NK-92 treated with Interleukin-12 subunit alpha and Interleukin-12 subunit beta, amount 100 ng/mL, for 24 hours (cell line): ENCODE results near the gene RNLS.
"Not testable (repeated sequence)": the region's sequence is repeated elsewhere in the genome, so short reads cannot be mapped to it uniquely, and the experiment has no call there.

ENCODE experiments used
- DNase-seq: peaks from one replicate; lab custom pipeline; 2025; lab: John Stamatoyannopoulos, UW

Gene RNLS

DNA sequence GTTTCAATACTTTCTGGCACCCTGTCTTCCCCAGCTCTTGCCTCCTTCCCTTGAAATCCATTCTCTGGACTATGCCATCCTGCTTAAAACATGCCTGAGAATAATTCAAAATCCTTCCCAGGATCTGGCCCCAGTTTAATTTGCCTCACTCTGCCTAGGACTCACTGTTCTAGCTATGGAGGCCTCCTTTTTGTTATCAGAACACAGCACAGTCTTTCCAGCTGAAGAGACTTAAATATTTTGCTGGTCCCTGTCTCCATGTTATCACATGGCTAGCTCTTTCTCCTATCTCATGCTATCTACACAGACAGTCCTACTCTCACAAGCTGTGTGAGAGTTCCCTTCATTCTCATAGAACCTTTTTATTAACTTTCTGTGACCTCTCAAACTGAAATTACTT is 194.8 kb downstream of the RNLS start:
- no peak for DNase-seq

DNA sequence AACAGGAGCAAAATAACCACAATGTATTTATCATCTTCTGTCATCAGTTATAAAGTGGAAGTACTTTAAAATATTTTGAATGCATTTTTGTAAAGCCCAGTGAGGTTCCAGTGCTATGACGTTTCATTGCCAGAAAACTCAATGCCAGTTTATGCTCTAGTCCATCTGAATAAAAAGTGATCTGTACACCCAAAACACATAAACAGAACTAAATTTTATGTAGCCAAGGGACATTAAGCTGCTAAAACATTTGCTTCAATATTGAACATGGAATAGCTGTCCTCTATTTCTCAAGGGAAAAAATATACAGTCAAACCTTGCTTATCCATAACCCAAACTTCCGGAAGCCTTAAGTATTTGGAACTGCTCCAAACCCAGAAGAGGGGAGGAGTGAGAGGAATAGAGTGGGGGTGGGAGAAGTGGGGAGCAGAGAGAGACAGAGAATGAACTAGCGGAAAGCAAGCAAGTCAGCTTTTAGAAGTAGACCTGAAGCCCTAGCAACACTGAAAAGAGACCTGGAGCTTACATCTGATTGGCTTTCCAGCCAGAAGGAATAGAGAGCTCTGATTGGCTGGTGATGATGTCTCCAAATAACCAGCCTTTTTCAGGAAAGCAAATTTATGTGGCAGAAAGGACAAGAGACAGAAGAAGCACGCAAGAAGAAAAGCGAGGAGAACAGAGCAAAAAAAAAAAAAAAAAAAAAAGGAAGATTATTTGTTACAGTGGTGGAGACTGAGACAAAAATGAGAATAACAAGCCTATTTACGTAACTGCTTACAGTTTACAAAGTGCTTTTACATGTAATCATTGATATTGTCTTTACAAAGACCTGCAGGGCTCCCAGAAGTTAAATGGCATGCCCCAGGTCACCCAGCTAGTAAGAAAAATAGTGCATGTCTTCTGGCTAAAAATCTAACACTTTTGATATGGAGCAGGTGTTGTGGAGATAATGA is 196.0 kb downstream of the RNLS start:
- DNase-seq = no peak

DNA sequence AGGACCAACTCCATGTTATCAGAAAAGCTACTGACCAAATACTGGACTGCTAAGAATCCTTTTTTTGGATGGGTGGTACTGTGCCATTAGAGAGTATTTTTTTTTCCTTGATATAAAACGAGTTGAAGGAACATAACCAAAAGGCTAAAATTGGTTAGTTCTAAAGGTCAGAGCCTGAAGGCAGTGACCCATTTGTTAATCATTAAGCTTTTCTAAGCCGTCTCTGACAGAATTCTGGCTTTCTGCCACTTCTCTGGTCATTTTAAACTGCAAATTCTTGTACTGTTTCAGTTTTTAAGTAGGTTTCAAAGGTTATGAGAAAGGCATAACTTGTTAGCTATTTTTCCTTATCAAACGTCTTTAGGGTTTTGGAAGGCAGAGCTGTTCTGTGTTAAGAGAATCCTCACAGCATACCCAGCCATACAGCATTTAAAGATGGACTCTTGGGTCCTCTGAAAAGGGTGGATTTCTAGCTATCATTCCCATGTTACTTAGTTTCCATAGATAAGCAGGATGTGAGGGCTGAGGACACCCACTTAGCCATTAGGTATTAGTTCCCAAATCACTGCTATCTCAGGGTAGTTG is 196.8 kb downstream of the RNLS start:
- no peak for DNase-seq

DNA sequence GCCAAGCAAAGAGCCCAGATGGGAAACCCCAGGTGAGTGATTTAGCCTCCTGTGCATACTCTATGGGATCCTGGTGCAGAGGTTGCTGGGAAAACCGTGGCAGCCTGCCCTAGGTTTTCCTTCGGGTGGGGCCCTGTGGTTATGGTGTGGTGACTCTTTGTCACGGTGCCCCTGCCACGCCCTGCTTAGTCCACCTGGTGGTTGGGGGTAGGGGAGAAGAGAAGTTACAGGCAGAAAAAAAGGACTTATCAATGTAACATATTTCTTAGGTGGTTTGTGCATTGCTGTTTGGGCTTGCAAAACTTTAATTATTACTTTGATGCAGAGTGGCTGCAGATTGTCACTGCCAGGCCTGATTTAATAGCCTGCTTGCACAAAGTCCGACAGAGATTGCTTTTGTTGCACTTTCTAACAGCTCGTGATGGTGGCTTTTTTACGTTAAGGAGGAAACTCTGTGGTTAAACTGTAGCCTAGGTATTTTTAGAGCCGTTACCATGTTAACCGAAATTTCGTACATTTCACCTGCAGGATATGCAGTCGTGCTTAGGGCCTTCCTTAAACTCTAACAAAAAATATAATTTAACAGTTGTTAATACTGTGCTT is 197.4 kb downstream of the RNLS start:
- peak; percentile 74 for DNase-seq

DNA sequence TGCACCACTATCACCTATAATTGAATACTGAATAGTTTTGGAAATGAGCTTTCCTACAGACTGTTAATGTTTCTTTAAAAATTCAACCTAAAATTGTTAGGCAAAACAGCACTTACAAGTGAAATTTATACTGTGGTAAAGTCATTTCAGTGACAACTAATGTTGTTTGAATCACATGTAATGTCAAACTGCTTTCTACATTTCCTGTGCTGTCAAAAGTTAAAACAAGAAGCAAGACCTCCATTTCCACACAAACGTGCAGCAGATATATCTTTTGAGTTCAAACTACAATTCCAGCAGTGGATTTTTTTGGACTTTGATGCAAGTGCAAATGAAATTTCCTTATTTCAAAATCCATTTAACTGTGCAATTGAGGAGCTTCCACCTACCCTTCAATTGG is 199.8 kb downstream of the RNLS start:
- DNase-seq = no peak

DNA sequence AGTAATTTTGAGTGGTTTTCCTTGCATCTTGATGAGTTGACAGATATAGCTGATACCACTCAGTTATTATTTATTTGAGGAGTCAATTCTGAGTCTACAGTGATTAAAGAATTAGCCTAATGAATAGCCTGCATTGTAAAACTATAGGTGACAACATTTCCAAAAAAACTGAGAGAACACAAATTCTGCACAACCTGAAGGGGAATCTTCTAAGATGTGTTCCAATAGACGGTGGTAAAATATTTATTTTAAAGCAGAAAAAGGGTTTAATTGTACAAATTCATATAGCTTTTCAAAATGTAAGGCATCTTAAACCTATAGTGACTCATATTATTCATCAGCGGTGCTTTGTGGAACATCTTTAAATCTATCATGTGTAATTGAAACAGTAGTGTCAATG is 200.4 kb downstream of the RNLS start:
- no peak for DNase-seq

DNA sequence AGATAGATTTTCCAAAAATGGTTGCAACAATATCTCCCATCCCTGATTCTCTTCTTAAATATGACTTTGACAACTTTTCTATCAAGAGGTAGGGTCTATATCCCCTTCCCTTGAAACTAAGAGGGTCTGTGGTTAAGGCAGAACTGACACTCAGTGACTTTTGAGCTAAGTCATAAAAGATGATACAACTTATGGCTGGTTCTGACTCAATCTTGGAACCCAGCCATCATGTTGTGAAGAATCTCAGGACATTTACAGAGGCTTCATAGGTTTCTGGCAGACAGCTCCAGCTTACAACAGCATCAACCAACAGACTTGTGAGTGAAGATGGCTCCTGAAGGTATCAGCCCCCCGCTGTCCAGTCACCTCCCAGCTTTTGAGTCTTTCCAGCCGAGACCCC is 203.5 kb downstream of the RNLS start:
- DNase-seq = no peak

DNA sequence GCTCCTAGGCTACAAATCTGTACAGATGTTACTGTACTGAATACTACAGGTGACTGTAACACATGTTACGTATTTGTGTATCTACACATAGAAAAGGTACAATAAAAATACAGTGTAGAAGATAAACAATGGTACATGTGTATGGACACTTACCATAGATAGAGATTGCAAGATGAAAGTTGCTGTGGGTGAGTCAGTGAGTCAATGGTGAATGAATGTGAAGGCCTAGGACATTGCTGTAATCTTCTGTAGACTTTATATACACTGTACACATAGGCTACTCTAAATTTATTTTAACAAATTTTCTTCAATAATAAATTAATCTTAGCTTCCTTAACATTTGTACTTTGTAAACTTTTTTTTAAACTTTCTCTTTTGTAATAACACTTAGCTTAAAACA is 205.6 kb downstream of the RNLS start:
- DNase-seq = no peak

DNA sequence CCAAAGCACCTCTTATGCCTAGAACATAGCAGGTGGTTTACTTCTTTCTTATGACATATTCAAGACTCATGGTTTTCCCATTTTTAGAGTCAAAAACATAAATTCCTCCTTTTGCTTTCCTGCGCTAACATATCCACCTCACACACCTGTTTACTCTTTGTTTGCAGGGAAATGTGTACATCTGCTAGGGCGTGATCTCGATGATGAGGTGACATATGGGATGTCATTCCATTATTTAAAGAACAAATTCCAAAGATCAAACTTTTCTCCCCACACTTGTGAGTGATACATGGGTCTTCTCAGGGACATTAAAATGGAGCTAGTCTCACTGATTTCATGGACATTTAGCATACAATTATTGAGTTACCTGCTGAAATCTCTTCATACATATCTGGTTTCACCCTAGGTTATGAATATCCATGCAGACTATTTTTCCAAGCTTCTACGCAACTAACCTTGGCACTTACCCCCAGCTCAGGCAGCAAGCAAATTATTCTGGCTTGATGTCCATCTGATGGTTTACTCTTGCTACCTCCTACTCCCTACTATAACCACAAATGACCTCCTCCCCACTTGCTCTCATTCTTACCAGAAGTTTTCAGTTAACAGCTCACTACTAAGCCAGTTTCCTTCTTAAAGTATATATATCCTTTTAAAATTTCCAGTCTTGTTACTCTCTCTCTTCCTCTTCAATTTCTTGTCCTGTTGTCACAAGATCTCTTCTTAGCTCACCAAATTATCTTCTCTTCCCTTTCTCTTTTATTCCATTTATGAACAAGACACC is 208.5 kb downstream of the RNLS start:
- no peak for DNase-seq

DNA sequence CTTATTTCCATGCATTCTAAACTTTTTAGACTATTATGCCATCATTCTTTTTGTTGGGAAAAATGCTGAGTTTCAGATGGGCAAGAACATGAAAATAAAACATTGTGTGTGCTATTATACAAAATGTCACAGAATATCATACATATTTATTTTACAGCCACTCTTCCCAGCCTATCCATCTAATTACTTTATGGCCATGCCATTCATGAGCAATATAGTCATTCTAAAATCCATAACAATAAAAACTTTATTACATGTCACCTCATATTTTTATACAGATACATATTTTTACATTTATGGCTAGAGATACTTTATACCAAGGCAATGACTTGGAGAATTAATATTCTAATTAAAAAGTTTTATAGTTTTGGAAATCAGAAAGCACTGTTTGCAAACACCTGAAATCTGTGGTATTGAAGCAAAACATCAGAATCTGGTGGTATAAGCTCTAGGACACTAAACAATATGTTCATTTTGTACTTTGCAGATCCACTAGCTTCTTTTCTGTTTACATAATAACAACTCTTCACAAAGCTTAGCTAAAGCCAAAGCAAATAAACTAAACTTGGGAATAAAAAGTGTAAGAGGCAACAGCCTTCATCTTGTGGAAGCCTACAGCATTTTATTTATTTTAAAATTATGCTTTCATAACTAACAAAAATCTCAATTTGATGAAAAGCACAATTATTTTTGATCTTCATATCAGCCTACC is 210.1 kb downstream of the RNLS start:
- DNase-seq = no peak

DNA sequence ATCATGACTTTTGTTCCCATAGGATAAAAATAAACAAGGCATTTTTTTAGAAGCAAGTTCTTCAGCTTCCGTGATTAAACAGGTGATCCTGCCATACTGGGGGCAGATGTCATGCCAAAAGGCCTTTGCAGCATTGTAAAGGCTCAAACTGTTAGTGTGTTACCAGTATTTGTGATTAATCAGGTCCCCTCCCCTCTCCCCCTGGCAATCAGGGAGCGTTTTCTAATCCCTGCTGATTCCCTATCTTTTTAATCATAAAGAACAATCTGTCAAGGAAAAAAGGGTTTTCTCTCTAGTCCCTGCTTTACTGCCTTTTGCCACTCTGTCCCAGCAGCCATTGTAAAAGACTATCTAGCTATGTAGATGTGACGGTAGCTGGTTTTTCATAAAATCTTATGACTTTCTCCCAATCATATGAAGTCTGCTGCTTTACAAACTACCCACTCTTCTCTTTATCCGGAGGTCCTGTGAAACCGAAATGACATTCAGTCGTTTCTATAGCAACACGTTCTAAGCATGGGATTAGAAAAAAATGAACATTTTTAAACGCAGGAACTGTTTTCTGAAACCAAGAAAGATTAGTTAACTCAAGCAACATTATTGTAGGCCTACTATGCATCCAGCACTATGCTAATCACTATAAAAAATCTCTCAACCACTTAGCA is 210.9 kb downstream of the RNLS start:
- DNase-seq = no peak

DNA sequence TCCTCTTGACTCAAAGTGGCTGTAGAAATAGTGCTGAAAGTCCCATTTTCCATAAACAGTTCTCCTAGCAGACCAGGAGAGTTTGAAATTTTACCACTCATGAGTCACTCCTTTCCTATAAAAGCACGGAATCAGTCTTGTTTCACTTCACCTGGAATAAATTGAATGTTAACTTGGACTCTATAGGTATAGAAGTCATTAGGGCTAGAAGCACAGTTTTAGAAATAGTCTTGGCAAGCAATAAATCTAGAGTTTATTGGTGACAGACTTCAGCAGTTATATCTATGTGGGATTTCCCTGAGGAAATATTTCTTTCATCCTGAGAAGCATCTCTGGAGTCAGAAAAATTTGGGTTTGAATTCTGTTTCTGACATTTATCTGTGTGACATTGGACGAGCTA is 212.4 kb downstream of the RNLS start:
- DNase-seq = no peak

DNA sequence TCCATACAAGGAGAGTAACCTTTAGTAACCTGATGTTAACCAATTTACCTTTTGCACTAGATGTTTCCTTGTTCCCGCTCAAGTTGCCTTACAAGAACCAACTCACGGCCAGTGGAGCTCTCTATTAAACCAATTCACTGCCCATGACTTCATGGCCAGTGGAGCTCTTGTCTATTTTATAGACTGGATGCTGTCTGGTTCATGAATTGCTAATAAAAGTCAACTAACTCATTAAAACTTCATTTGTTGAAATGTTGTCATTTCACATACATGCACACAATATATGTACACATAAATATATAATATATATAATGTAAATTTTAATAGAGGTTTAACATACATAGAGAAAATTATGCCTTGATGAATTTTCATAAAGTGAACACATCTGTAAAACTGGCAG is 216.3 kb downstream of the RNLS start:
- no peak for DNase-seq

DNA sequence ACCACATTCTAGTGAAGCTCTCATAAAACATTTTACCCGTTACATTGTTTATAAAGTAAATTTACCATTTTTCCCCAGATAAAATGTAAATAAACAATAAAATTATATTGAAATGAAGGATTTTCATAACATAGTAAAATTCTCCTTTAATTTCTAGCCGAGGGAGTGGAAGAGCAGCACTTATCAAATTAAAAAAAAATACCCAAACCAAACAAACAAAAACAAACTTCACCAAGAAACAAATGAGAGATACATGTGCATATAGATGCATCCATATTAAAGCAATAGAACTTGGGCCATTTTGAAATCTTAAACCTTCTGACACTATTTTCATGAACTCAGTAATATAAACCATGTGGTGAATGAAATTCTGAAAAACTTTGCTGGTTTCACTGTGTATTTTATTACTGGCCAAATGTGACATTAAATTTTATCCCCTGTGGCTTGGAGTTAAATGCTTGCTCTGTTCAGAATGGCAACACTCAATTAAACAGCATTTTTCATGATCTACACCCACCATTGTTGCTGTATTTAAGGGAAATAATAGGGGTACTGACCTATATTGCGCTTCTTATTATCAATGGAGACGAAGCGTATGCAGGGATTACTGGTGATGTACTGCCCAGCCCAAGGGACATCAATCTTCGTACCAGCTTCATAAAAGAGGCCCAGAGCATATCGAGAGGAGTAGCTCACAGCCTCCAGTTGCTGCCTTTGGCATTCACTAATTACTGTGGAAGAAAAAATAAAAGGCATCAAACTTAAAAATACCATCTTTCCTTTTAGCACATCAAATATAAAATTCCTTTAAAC is 220.9 kb downstream of the RNLS start:
- no peak for DNase-seq

DNA sequence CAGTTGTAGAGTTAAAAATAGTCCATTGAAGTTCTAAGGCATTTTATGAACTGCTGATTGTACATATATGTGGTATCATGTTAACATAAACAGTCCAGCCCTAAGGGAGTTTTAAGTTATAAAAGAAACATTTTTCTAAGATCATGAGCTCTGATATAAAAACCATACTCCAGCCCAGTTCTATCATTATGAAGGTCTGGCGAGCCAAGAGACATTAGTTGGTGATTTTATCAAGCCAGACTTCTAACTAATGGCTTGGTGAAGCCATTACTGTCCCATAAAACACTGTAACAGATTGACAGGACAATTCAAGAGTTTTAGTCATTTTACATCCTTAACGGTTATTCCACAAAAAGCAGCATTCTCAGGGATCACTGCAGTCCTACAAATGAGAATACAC is 221.6 kb downstream of the RNLS start:
- DNase-seq = no peak

DNA sequence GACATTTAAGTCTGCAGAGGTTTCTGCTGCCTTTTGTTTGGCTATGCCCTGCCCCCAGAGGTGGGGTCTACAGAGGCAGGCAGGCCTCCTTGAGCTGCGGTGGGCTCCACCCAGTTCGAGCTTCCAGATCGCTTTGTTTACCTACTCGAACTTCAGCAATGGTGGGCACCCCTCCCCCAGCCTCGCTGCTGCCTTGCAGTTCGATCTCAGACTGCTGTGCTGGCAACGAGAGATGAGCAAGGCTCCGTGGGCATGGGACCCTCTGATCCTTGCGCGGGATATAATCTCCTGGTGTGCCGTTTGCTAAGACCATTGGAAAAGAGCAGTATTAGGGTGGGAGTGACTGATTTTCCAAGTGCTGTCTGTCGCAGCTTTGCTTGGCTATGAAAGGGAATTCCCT is 227.4 kb downstream of the RNLS start:
- DNase-seq = not testable (repeated sequence)

DNA sequence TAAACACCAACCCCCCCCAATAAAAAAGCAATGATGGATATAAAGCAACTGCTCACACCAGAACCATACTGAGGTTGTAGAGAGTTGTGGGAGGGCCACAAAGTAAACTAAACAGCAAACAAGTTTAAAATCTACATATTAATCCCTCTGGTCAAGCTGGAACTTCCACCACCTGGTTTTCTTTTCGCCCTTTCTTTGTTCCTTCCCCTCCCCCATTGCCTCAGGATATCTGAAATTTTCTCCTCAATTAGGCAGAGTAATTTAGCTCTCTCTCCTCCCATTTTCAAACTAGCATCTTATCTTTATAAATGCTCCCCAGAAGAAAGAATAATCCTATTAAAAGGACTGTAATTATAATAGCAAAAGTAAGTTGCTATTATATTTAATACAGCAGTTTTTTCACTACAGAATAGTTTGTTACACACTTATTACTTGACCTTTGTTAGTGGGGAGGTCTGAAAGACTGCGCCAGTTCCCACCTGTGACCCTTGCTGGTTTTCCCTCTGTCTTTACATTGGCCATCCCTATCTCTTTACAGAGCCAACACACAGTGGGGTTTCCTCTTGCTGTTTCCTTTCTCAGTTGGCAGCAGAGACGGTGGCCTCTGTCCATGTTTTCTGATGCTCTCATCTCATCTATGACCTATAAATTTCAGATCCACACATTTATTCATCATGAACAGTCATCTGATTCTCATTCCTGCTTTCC is 235.4 kb downstream of the RNLS start:
- DNase-seq = no peak

DNA sequence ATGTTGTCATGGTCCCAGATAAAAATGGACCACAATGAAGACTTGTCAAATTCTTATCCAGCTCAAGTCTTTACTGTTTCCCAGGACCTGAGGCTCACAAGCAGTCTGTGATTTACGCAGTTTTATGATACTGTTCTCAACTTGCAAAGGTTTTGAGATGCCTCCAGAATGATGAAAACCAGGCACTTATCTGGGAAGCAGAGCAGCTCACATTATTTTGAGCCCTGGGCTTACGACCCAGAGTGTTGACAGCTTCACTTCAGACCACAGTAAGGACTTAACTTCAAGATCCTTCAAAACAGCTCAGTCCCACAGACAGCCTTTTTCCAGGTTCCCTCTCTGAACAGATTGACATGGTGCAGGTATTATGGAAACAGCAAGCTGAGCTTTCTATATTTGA is 236.1 kb downstream of the RNLS start:
- DNase-seq = no peak

DNA sequence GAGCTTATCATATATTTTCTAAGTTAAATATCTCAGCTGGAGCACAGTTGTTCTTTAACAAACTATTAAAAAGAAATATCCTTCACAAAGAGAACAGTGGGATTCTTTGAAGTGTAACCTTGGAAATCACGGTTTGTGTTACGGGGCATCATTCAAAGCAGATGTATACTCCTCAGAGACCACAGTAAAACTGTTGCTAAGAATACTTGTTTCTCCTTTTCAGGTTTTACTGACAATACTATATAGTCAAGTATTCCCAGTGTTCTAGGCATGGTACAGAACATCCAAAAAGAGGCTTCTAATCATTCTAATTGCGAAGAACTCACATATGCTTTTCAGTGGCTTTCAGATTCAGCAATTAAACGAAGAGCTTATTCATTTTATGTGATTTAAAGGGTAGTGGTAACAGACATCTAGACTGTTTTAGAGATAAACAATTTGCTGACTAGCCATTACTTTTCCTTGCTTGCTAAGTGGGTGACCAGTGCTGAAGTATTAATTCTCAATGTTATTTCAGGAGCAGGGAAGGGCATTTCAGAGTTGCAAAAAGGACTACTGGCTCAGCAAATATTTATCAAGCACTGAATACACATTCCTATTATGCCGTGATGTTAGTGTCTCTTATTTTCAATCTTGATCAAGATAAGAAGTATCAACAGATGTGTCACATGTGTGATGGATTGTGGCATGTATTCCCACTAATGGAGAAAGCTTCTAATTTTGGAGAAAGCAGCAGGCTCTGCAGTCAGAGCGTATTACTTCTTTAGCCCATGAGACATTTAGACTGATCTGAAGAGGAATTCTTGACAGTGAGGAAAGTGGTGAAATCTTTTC is 236.8 kb downstream of the RNLS start:
- no peak for DNase-seq
